Measurements from ENCODE around the gene DNAJB8. TPM values are rescaled to one million over a fixed set of nuclear protein-coding genes. Genes with fewer than 3 reads are reported as not detected.
A peak's percentile ranks its signal among the peaks of the same experiment; 100 is the strongest.

Gene DNAJB8
- total RNA-seq, 1 experiment from 2014 or later = not detected

- H3K27me3 Mint-ChIP-seq (ENCODE audit: insufficient read depth, unreplicated experiment) = no peaks in the 10 kb centered on the region
- POLR2A ChIA-PET = no interaction called here
- H3K4me1 ChIP-seq = peaks cover 16% of the 10 kb centered on the region
- H3K27me3 ChIP-seq (replicated peaks; ENCODE audit: control insufficient read depth, insufficient read depth, low read length) = no peaks in the 10 kb centered on the region
- intact Hi-C loops (cut with micrococcal nuclease; ENCODE audit: unreplicated experiment) = no loop called here
- H3K4me3 Mint-ChIP-seq (ENCODE audit: unreplicated experiment) = no peak overlapping the region
- H3K4me3 ChIP-seq (ENCODE audit: low read depth, low read length) = no peak overlapping the region
- BruUV-seq (replicated peaks) = no TSS peak
- H3K36me3 Mint-ChIP-seq (ENCODE audit: insufficient read depth, unreplicated experiment) = peaks cover 24% of the 10 kb centered on the region
- H3K36me3 ChIP-seq (ENCODE audit: control insufficient read depth, insufficient read depth, low read length) = no peaks in the 10 kb centered on the region
- no peak for DNase-seq
- H3K27ac Mint-ChIP-seq (ENCODE audit: unreplicated experiment) = no peak overlapping the region
- peaks cover 8% of the 10 kb centered on the region for H3K4me1 Mint-ChIP-seq (ENCODE audit: low read depth, unreplicated experiment)
- H3K9me3 ChIP-seq = no peaks in the 10 kb centered on the region
- no peak for TF ChIP-seq CTCF (IDR thresholded peaks at IDR 0.05; ENCODE audit: insufficient read depth in 1 of 2, low read depth in 1 of 2, low read length in 1 of 2, severe bottlenecking in 1 of 2, unreplicated experiment in 1 of 2)
- H3K9me3 Mint-ChIP-seq (ENCODE audit: unreplicated experiment) = no peaks in the 10 kb centered on the region
- CTCF ChIA-PET = no interaction called here
Observed at GRCh38 chr3:128506754-128507153, 40.1 kb upstream of the DNAJB8 start.

GRCh38 chr3:128505771-128506170, 39.1 kb upstream of the DNAJB8 start:
- intact Hi-C loops (cut with micrococcal nuclease; ENCODE audit: unreplicated experiment) = no loop called here
- no peak for TF ChIP-seq CTCF (IDR thresholded peaks at IDR 0.05; ENCODE audit: insufficient read depth in 1 of 2, low read depth in 1 of 2, low read length in 1 of 2, severe bottlenecking in 1 of 2, unreplicated experiment in 1 of 2)
- peaks cover 8% of the 10 kb centered on the region for H3K4me1 Mint-ChIP-seq (ENCODE audit: low read depth, unreplicated experiment)
- no peak for DNase-seq
- H3K9me3 Mint-ChIP-seq (ENCODE audit: unreplicated experiment) = no peaks in the 10 kb centered on the region
- no peaks in the 10 kb centered on the region for H3K9me3 ChIP-seq
- H3K4me3 Mint-ChIP-seq (ENCODE audit: unreplicated experiment) = no peak overlapping the region
- BruUV-seq (replicated peaks) = no TSS peak
- peak overlapping the region; percentile 83 for H3K27ac Mint-ChIP-seq (ENCODE audit: unreplicated experiment)
- H3K27me3 Mint-ChIP-seq (ENCODE audit: insufficient read depth, unreplicated experiment) = no peaks in the 10 kb centered on the region
- no peaks in the 10 kb centered on the region for H3K36me3 ChIP-seq (ENCODE audit: control insufficient read depth, insufficient read depth, low read length)
- peaks cover 16% of the 10 kb centered on the region for H3K4me1 ChIP-seq
- no peaks in the 10 kb centered on the region for H3K27me3 ChIP-seq (replicated peaks; ENCODE audit: control insufficient read depth, insufficient read depth, low read length)
- CTCF ChIA-PET = no interaction called here
- POLR2A ChIA-PET = interaction anchor here (0.6 kb wide), 1 partner anchor 16 kb away, joined by 3 read pairs; no protein-coding TSS in a partner anchor
- no peak overlapping the region for H3K4me3 ChIP-seq (ENCODE audit: low read depth, low read length)
- peaks cover 24% of the 10 kb centered on the region for H3K36me3 Mint-ChIP-seq (ENCODE audit: insufficient read depth, unreplicated experiment)

- peaks cover 16% of the 10 kb centered on the region for H3K4me1 ChIP-seq
- DNase-seq = peak; percentile 73 to 84
- H3K36me3 Mint-ChIP-seq (ENCODE audit: insufficient read depth, unreplicated experiment) = peaks cover 24% of the 10 kb centered on the region
- TF ChIP-seq CTCF (IDR thresholded peaks at IDR 0.05; ENCODE audit: insufficient read depth in 1 of 2, low read depth in 1 of 2, low read length in 1 of 2, severe bottlenecking in 1 of 2, unreplicated experiment in 1 of 2) = no peak
- no peak overlapping the region for H3K4me3 Mint-ChIP-seq (ENCODE audit: unreplicated experiment)
- no peaks in the 10 kb centered on the region for H3K27me3 Mint-ChIP-seq (ENCODE audit: insufficient read depth, unreplicated experiment)
- H3K9me3 ChIP-seq = no peaks in the 10 kb centered on the region
- ChIA-PET POLR2A (interaction anchor here (0.6 kb wide), 1 partner anchor 15 kb away, joined by 3 read pairs; no protein-coding TSS in a partner anchor), CTCF (no interaction called here)
- no TSS peak for BruUV-seq (replicated peaks)
- H3K27ac Mint-ChIP-seq (ENCODE audit: unreplicated experiment) = peak overlapping the region; percentile 83
- no peaks in the 10 kb centered on the region for H3K9me3 Mint-ChIP-seq (ENCODE audit: unreplicated experiment)
- no peaks in the 10 kb centered on the region for H3K36me3 ChIP-seq (ENCODE audit: control insufficient read depth, insufficient read depth, low read length)
- intact Hi-C loops (cut with micrococcal nuclease; ENCODE audit: unreplicated experiment) = loop anchor here (5.0 kb wide), 1 partner anchor 408 kb away; no protein-coding TSS in a partner anchor
- H3K4me1 Mint-ChIP-seq (ENCODE audit: low read depth, unreplicated experiment) = peaks cover 8% of the 10 kb centered on the region
- no peak overlapping the region for H3K4me3 ChIP-seq (ENCODE audit: low read depth, low read length)
- H3K27me3 ChIP-seq (replicated peaks; ENCODE audit: control insufficient read depth, insufficient read depth, low read length) = no peaks in the 10 kb centered on the region
Observed at GRCh38 chr3:128504963-128505730, 38.5 kb upstream of the DNAJB8 start.

Measured in Caco-2 (cell line).